SK-N-DZ (cell line): ENCODE measurements around the gene ICAM1. TPM values are rescaled to one million over a fixed set of nuclear protein-coding genes. Genes with fewer than 3 reads are reported as not detected.
A peak's percentile ranks its signal among the peaks of the same experiment; 100 is the strongest.
"Not testable (repeated sequence)": the region's sequence is repeated elsewhere in the genome, so short reads cannot be mapped to it uniquely, and the experiment has no call there.

ENCODE experiments used
- DNase-seq: peaks from one replicate; pipeline ENCODE4 v3.0.0-alpha.2; 2015; ENCODE audit warnings: low spot score
- polyA plus RNA-seq, 2 experiments: library from polyadenylated mRNA; depleted of rRNA; stranded (reverse); fragments of >200 nt; gene quantifications; 2 replicates each; pipeline ENCODE4 v1.2.3, GENCODE V29; 2014

Gene ICAM1, protein sequence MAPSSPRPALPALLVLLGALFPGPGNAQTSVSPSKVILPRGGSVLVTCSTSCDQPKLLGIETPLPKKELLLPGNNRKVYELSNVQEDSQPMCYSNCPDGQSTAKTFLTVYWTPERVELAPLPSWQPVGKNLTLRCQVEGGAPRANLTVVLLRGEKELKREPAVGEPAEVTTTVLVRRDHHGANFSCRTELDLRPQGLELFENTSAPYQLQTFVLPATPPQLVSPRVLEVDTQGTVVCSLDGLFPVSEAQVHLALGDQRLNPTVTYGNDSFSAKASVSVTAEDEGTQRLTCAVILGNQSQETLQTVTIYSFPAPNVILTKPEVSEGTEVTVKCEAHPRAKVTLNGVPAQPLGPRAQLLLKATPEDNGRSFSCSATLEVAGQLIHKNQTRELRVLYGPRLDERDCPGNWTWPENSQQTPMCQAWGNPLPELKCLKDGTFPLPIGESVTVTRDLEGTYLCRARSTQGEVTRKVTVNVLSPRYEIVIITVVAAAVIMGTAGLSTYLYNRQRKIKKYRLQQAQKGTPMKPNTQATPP
- polyA plus RNA-seq (2014; cell fraction: cytosol; rRNA removed): 0.16 TPM in 1 of 2 replicates, not detected in the other
- polyA plus RNA-seq (2014; cell fraction: nucleus; rRNA removed): not detected in 2 replicates

DNA sequence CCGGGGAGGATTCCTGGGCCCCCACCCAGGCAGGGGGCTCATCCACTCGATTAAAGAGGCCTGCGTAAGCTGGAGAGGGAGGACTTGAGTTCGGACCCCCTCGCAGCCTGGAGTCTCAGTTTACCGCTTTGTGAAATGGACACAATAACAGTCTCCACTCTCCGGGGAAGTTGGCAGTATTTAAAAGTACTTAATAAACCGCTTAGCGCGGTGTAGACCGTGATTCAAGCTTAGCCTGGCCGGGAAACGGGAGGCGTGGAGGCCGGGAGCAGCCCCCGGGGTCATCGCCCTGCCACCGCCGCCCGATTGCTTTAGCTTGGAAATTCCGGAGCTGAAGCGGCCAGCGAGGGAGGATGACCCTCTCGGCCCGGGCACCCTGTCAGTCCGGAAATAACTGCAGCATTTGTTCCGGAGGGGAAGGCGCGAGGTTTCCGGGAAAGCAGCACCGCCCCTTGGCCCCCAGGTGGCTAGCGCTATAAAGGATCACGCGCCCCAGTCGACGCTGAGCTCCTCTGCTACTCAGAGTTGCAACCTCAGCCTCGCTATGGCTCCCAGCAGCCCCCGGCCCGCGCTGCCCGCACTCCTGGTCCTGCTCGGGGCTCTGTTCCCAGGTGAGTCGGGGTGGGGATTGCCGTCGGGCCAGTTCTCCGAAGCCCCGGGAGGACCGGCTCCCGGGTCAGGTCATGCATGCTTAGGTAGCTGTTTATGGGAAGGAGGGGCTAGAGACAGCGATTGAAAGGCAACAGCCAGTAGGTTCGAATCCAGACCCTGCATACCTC is at the start of gene ICAM1:
TSS of gene ICAM1 (plus strand) at position 505 of the 779 bp plus-strand sequence. CDS start at position 545, 40 bp downstream.
- no peak for DNase-seq

DNA sequence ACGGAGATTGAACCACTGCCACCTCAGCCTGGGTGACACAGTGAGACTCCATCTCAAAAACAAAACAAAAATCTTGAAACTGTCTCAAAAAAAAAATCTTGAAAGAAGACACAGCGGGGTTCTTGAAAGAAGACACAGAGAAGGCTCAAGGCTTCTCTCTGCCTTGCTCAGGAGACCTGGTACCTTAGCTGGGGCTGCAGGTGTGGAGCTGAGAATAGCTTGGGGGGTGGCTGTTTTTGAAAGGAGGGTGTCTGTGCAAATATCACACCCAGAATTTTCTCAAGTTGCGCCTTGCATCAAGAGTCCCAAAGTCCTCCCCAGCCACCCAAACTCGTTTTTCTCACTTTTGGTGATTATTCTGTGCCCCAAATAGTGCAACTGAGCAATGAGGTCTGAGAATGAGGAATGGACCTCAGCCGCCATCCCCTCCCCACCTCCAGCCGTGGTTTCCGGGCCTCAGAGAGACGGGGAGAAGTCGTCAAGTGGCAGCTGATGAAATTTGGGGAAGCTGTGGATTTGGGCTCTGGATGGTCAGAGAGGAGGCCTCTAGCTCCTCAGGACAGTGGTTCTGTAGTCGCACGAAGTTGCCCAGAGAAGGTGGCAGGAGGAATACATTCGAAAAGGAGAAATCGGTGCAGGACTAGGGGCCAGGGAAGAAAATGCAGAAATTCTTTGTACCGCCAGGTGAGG is 48.6 kb upstream of the ICAM1 start:
- no peak for DNase-seq

DNA sequence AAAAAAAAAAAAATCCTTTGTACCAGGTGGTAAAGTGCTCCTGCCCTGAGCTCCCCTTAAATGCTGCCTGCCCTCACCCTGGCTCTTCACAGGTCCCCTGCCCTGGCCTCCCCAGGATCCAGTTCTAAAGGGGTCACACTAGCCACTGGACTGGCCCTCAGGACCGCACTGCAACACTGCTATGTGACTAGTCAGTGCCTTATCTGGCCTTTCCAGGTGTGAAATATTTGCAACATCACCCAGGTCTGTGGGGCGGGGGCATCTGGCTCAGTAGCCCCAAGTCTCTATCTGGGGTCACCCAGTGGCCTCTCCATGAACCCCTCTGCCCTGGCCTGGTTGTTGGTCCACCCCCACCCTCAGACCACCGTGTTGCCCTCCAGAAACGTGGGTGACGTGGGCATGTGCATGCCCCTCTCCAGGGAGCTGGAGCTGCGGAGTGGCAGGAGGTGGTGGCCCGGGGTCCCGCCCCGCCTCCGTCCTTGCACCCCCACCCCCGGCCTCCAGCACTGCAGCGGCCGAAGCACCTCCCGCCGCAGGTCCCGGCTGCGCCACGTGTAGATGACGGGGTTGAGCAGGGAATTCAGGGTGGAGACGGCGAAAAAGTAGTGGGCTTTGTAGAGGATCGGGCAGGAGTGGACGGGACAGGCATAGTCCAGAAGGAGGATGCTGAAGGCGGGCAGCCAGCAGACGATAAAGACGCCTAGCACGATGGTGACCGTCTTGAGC is 47.3 kb upstream of the ICAM1 start:
- DNase-seq: no peak

DNA sequence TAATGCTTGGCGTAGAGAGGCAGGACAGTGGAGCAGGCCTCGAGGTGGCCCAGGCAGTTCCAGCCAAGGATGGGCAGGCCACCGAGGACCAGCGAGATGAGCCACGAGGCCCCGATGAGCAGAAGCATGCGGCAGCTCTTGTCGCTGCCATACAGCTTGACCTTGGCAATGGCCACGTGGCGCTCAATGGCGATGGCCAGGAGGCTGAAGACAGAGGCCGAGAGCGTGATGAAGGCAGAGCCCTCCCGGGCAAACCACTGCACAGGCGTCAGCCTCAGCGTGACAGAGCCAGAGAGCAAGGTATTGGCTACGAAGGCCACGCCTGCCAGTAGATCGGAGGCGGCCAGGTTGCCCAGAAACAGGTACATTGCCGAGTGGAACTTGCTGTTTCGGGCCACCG is 46.6 kb upstream of the ICAM1 start:
- DNase-seq: no peak

DNA sequence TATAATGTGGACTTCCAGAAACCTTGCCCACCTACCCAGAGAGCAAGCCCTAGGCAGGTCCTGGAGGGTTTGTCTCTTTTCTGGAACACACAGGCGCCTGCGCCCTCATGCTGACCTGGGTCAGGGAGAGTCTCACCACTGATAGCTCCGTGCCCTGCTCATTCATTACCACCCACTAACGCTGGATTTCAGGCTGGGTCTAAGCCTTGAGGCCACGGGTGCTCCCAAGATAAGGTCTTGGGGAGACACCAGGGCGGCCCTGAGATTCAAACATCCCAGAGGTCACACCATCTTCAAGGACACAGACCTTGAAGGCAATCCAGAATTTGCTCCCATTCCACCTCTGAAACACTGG is 44.9 kb upstream of the ICAM1 start:
- no peak for DNase-seq

DNA sequence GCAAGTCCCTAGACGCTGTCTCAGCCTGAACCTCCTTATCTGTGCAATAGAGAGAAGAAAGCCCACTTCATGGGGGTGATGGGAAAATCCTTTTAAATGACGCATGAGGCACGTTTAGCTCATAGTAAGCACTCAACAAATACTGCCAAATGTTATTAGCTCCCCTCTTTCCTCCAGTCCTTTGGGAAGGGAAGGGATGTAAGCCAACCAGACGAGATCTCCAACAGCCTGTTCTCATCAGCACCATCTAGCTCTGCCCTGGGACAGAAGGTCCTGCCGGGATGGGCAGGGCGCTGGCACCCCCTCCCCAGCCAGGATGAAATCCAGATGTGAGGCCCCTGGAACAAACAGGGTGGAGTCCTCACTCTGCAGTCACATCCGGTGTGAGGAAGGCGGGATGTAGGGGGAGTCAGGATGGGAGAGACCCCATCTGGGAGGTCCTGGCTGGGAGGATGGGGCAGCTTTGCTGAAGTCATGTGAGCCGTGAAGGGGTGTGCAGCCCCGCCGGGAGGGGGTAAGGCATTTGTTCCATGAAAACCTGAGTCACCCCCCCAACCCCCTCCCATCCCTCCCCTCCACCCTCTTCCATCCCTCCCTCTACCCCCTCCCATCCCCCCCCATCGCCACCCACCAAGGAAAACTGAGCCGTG is 44.4 kb upstream of the ICAM1 start:
- DNase-seq: no peak

DNA sequence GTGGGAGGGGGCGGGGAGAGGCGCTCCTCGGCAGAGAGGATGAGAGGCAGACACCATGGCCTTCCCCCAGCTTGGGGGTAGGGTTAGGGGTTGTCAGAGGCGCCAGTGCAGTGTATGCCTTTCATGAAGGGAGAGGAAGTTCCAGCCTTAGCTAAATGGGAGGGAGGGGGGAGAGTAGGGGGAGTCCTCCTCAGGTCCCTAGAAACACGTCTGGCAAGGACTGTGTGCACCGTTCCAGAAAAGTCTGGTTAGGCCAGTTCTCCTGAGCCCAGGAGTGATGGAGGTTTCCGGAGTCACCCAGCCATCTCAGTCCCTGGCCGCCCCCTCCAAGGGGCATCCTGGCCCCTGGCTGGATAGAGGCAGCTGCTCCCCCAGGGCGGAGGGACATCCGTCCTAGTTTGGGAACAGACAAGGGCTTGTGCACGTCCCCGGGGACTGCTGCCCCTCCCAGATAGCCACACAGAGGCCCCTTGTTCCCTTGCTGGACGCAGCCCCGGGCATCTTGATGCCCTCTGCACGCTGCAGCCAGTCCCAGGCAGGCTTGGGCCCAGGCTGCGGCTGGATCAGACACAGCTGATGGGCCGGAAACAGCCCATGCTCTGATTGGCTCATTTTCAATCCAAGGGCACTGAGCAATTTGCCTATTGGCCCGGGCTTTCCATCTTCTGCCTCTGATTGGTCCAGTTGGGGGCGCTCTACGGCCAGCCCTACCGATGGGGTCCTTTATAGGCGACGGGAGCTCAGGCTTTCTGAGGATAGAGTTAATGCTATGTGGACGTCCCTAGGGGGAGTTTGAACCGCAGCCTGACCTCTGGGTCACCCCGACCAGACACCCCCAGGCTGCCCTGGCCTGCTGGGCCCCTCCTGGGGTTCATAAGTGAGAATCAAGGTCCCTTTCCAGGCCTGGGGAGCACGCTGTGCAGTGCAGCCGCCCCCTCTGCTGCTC is 43.6 kb upstream of the ICAM1 start:
- no peak for DNase-seq

DNA sequence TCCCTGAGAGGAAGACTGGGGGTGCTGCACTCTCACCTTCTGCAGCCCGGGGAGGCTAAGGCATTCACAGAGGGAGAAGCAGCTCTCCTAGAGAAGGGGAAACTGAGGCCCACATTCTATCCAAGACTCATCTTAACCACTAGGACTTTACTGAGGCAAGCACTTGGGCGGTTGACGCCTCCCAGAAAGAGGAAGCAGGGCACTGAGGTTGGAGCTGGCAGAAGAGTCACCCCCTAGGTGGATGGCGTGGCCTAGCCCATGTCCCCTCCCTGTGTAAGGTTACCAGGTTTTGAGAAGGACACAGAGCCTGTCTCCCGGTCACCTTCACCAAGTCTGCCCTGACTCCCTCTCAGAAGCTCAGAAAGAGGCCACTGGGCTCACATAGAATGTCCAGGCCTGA is 42.5 kb upstream of the ICAM1 start:
- no peak for DNase-seq

DNA sequence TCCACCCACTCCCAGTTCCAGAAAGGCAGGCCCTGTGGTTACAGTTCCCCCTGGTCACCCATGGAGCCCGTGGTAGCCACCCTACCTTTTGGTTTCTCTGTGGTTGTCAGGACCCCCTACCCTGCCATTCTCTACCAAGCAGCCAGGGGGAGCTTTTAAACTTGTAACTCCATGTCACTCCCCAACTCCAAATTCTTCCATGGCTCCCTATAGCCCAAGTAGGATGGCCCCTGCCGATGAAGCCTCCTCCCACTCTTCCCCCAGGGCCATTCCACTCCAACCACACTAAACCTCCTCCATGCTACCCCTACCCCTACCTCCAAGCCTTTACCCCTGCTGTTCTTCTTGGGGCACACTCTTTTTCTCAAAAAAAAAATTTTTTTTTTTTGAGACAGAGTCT is 42.0 kb upstream of the ICAM1 start:
- peak; percentile 58 for DNase-seq

DNA sequence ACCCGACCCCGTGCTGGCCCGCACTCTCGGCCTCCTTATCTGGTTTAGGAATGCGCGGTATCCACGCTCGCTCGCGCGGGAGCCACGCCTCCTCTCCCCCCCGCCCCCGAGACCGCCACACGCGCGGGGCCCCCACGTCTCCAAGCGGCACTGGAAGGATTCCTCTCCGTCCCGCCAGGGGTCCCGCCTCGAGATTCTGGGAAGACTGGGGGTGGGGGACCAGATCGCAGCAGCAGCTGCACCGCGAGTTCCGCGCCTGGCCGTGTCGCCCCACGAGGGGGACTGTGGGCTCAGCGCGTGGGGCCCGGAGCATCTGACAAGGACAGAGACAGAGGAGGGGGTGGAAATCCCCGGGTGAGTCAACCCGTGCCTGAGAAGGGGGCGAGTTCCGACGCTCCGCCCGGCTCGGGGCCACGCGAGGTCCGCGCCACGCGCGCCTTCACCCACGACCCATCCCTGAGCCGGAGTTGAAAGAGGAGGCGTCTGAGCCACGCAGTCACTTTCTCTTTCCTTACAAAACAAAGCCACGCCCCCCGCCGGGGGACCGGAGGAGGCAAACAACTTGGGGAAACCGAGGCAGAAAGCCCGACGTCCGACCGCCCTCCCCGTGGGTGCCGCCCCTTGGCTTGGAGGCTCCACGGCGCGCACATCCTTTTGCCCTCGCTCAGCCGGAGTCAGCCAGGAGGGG is 40.6 kb upstream of the ICAM1 start:
- peak; percentile 61 for DNase-seq

DNA sequence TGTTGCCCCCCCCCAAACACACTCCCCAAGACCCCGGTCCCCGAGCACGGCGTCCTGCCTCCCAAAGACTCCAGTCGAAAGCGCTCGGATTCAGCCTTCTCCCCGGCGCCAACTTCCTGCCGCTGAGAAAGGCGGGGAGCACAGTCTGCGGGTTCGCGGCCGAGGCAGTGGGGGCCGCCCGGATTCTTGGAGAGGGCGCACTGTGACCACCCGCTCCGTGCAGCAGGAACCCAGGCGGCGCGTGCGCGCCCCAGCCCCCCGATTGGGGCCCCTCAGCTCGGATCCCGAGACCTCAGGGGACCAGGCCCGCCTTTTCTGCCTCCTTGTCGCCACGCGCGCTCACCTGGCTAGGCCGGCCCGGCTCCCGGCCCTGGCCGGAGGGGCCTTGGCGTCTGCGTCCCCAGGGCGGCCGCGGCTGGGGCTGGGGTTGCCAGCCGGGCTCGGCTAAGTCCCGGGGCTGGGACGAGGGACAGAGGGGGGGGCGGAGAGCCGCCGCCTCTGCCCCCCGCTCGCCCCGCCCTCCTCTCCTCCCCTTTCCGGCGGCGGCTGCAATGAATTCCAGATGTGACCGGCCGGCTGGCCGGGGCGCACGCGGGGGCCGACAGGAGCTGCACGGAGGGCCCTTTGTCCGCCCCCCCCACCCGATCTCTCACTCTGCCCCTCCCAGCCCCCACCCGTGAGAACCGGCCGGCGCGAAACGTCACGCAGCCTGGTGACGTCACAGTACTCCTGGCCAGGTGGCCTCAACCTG is 39.9 kb upstream of the ICAM1 start, which contains the start of gene S1PR2:
TSS of gene S1PR2 (minus strand) at position 471 of the 751 bp plus-strand sequence. CDS start 6,426 bp downstream, outside the sequence.
- DNase-seq: peak; percentile 80

DNA sequence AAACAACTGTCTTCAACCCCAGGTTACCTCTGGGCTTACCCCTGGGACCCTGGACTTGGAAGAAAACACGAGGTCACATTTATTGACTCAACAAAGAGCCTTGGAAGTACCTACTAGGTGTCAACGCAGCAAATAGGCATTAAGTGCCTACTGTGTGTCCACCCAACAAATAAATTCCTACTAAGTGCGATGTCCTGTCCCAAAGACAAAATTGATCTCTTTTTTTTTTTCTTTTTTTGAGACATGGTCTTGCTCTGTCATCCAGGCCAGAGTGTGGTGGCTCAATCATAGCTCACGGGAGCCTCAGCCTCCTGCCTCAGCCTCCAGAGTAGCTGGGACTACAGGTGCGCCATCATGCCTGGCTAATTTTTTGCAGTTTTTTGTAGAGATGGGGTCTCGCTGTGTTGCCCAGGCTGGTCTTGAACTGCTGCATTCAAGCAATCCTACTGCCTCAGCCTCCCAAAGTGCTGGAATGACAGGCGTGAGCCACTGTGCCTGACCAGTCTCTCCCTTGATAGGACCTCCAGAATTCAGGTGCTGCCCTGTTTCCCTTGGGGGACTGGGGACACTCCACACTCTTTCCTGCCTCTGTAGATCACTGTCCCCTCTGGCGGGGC is 39.2 kb upstream of the ICAM1 start:
- DNase-seq: no peak

DNA sequence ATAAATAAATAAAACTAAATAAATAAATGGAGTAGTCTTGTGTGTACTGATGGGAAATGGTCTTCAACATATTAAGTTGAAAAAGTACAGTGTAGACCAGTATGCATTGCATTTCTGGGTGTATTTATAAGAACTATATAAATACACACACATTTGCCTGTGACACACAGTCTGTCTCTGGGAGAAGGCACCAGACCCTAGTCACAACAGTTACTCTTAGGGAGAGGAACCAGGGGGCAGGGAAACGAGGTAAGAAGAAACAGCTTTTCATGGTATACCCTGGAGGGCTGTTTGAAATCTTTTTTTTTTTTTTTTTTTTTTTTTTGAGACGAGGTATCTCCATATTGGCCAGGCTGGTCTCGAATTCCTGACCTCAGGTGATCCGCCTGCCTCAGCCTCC is 37.0 kb upstream of the ICAM1 start:
- no peak for DNase-seq

DNA sequence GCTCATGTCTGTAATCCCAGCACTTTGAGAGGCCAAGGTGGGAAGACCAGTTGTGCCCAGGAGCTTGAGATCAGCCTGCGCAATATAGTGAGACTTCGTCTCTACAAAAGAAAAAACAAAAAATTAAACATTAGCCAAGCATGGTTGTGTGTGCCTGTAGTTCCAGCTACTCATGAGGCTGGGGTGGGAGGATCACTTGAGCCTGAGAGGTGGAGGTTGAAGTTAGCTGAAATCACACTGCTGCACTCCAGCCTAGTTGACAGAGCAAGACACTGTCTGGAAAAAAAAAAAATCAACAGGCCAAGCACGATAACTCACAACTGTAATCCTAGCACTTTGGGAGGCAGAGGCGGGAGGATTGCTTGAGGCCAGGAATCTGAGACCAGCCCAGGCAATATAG is 35.9 kb upstream of the ICAM1 start:
- no peak for DNase-seq

DNA sequence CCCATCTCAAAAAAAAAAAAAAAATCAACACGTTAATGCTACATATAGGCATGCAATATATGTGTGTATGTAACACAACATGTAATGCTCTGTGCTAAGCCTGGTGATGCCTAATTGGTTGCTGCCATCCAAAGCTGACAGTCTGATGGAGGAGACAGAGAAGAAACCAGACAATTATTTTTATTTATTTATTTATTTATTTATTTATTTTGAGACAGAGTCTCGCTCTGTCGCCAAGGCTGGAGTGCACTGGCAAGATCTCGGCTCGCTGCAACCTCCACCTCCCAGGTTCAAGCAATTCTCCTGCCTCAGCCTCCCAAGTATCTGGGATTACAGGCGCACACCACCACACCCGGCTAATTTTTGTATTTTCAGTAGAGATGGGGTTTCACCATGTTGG is 35.5 kb upstream of the ICAM1 start:
- not testable (repeated sequence) for DNase-seq

DNA sequence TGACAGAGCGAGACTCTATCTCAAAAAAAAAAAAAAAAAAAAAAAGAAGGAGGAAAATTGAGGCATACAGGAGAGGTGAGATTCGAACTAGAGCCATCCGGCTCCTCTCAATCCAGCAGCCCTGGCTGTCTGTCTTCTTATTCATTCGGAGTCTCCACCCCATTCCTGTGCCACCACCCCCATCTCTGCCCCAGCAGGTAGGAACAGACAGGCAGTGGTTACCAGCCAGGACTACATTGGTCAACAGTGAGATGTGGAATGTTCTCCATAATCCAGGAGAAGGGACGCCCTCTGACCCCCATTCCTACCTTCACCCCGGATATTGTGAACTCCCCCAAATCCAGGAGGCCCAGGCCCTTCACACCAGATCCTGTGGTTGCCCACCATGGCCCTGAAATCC is 33.2 kb upstream of the ICAM1 start:
- no peak for DNase-seq

DNA sequence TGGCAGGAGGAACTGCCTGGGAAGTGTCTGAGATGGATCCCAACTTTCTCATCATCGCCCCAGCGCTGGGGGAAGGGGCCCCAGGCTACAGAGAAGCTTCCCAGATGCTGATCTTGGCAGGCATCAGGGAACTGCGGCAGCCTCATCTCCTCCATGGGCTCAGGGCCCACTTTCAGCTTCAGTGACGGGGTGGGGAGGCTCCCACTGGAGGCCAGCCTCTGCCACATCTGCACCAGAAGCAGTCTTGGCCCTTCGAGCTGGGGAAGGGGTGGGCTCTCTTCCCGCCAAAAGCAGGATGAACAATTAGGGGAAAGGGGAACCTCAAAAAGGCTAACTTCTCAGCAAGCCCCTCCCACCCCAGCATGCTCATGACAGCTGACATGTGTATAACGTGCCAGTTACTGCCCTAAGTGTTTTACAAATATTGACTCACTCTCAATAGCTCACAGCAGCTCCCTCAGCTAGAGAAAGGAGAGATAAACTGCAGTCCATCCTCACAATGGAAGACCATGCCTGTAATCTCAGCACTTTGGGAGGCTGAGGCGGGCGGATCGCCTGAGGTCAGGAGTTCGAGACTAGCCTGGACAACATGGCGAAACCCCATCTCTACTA is 32.6 kb upstream of the ICAM1 start:
- DNase-seq: no peak
